Measurements from ENCODE around the gene CTDSPL. TPM values are rescaled to one million over a fixed set of nuclear protein-coding genes. Genes with fewer than 3 reads are reported as not detected.
"Not testable (repeated sequence)": the region's sequence is repeated elsewhere in the genome, so short reads cannot be mapped to it uniquely, and the experiment has no call there.

Gene CTDSPL
- total RNA-seq, 1 donor from 2014 or later: 11.8 TPM

DNA sequence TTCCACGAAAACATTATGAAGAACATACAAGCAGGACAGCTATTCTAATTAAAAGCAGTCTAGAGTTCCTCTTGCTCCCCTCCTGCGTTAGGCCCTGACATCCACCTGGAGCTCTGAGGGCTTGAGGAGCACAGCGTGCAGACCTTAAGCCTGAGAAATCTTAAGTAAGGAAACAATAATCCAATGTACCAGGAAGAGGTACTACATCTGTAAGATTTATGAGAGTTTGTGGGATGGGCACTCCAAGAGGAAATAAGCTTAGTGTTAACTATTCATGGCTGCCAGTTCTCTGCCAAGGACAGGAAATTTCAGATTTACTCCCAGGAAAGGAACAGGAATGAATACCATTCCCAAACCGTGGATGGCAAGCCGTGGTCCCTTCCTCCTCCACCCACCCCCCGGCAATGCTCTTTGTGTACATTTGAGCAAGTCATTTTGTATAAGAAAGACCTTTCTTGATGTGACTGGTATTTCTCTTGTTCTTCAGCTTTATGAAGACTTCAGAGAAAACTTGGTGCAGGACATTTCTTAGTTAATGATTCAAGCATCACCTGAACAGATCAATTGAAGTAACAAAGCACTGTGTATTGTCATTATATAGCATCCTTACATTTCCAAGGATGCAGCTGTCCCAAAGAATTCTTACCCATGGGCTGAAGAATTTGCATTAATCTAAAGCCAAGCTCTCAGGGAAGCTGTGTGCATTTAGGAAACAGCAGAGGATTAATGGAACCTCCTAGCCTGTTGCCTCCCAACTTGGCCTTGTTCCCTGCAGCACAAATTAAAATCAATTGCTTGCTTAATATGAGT lies 100.1 kb downstream of the CTDSPL start:
- DNase-seq (ENCODE audit: low spot score): no peak
- Mint-ChIP-seq H3K27me3 (ENCODE audit: low read depth) (no peaks in the 10 kb centered on the region), H3K27ac (no peak overlapping the region), H3K36me3 (ENCODE audit: low read depth) (no peaks in the 10 kb centered on the region), H3K9me3 (no peaks in the 10 kb centered on the region), H3K4me1 (ENCODE audit: low read depth) (peaks cover 9% of the 10 kb centered on the region), H3K4me3 (ENCODE audit: low read depth) (no peak overlapping the region)
- intact Hi-C loops (cut with micrococcal nuclease): no loop called here

- DNase-seq (ENCODE audit: low spot score): no peak
- intact Hi-C loops (cut with micrococcal nuclease): no loop called here
- no peak overlapping the region for H3K4me3 Mint-ChIP-seq (ENCODE audit: low read depth)
- H3K27me3 Mint-ChIP-seq (ENCODE audit: low read depth): no peaks in the 10 kb centered on the region
- no peaks in the 10 kb centered on the region for H3K36me3 Mint-ChIP-seq (ENCODE audit: low read depth)
- no peak overlapping the region for H3K27ac Mint-ChIP-seq
- H3K4me1 Mint-ChIP-seq (ENCODE audit: low read depth): no peaks in the 10 kb centered on the region
- H3K9me3 Mint-ChIP-seq: no peaks in the 10 kb centered on the region
Measured at GRCh38 chr3:37963016-37963415, 101.3 kb downstream of the CTDSPL start.

- Mint-ChIP-seq H3K36me3 (ENCODE audit: low read depth) (no peaks in the 10 kb centered on the region), H3K27me3 (ENCODE audit: low read depth) (no peaks in the 10 kb centered on the region), H3K27ac (no peak overlapping the region), H3K9me3 (no peaks in the 10 kb centered on the region), H3K4me1 (ENCODE audit: low read depth) (no peaks in the 10 kb centered on the region), H3K4me3 (ENCODE audit: low read depth) (no peak overlapping the region)
- intact Hi-C loops (cut with micrococcal nuclease): no loop called here
- DNase-seq (ENCODE audit: low spot score): no peak
Measured at GRCh38 chr3:37963635-37964034, 102.0 kb downstream of the CTDSPL start.

DNA sequence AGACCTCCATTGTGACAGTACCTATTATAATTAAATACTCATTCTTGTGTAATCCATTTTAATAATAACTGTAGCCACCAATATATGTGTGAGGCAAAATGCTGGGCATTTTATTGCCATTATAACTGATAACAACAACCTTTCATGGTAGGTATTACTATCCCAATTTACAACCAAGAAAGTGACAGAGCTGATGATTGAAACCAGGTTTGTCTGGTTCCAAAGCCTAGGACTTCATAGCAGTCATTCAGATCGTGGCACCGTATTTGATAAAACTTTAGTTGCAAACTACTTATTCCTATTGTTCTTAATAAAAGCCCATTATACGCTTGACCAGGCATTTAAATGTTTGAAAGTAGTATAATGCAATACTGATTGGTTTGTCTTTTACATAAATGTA lies 102.5 kb downstream of the CTDSPL start:
- intact Hi-C loops (cut with micrococcal nuclease): no loop called here
- no peaks in the 10 kb centered on the region for H3K36me3 Mint-ChIP-seq (ENCODE audit: low read depth)
- H3K9me3 Mint-ChIP-seq: no peaks in the 10 kb centered on the region
- no peak overlapping the region for H3K27ac Mint-ChIP-seq
- DNase-seq (ENCODE audit: low spot score): no peak
- H3K4me1 Mint-ChIP-seq (ENCODE audit: low read depth): no peaks in the 10 kb centered on the region
- H3K4me3 Mint-ChIP-seq (ENCODE audit: low read depth): no peak overlapping the region
- H3K27me3 Mint-ChIP-seq (ENCODE audit: low read depth): no peaks in the 10 kb centered on the region

GRCh38 chr3:37964716-37965115 lies 103.0 kb downstream of the CTDSPL start:
- H3K9me3 Mint-ChIP-seq: no peaks in the 10 kb centered on the region
- H3K4me3 Mint-ChIP-seq (ENCODE audit: low read depth): no peak overlapping the region
- no peaks in the 10 kb centered on the region for H3K4me1 Mint-ChIP-seq (ENCODE audit: low read depth)
- no peaks in the 10 kb centered on the region for H3K27me3 Mint-ChIP-seq (ENCODE audit: low read depth)
- H3K36me3 Mint-ChIP-seq (ENCODE audit: low read depth): no peaks in the 10 kb centered on the region
- H3K27ac Mint-ChIP-seq: no peak overlapping the region
- intact Hi-C loops (cut with micrococcal nuclease): no loop called here
- DNase-seq (ENCODE audit: low spot score): no peak

- no peaks in the 10 kb centered on the region for H3K4me1 Mint-ChIP-seq (ENCODE audit: low read depth)
- H3K27me3 Mint-ChIP-seq (ENCODE audit: low read depth): no peaks in the 10 kb centered on the region
- H3K9me3 Mint-ChIP-seq: no peaks in the 10 kb centered on the region
- peak; percentile 50 for DNase-seq (ENCODE audit: low spot score)
- no peaks in the 10 kb centered on the region for H3K36me3 Mint-ChIP-seq (ENCODE audit: low read depth)
- H3K27ac Mint-ChIP-seq: no peak overlapping the region
- intact Hi-C loops (cut with micrococcal nuclease): loop anchor here (1.0 kb wide), 1 partner anchor 112 kb away; no protein-coding TSS in a partner anchor
- no peak overlapping the region for H3K4me3 Mint-ChIP-seq (ENCODE audit: low read depth)
Measured at GRCh38 chr3:37967260-37967881, 105.7 kb downstream of the CTDSPL start.

DNA sequence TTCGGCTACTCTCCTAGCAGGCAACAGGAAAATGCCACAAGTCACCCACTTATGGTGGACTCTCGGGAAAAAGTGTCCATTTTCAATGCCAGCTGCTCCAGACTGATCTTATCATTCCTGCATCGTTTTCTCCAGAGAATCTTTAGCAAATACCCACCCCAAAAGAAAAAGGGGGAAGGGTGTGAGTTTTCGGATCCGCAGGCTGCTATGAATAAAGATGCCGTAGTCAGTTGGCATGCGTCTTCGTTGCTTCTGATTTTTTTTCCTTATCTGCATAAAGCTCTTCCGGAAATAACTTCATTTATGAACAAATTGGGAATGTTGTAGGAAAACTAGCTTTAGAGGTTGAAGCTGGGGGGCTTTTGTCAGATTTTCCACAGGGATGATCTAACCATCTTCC lies 106.5 kb downstream of the CTDSPL start:
- DNase-seq (ENCODE audit: low spot score): no peak
- Mint-ChIP-seq H3K36me3 (ENCODE audit: low read depth) (no peaks in the 10 kb centered on the region), H3K27me3 (ENCODE audit: low read depth) (no peaks in the 10 kb centered on the region), H3K9me3 (no peaks in the 10 kb centered on the region), H3K4me3 (ENCODE audit: low read depth) (no peak overlapping the region), H3K27ac (no peak overlapping the region), H3K4me1 (ENCODE audit: low read depth) (no peaks in the 10 kb centered on the region)
- intact Hi-C loops (cut with micrococcal nuclease): no loop called here

DNA sequence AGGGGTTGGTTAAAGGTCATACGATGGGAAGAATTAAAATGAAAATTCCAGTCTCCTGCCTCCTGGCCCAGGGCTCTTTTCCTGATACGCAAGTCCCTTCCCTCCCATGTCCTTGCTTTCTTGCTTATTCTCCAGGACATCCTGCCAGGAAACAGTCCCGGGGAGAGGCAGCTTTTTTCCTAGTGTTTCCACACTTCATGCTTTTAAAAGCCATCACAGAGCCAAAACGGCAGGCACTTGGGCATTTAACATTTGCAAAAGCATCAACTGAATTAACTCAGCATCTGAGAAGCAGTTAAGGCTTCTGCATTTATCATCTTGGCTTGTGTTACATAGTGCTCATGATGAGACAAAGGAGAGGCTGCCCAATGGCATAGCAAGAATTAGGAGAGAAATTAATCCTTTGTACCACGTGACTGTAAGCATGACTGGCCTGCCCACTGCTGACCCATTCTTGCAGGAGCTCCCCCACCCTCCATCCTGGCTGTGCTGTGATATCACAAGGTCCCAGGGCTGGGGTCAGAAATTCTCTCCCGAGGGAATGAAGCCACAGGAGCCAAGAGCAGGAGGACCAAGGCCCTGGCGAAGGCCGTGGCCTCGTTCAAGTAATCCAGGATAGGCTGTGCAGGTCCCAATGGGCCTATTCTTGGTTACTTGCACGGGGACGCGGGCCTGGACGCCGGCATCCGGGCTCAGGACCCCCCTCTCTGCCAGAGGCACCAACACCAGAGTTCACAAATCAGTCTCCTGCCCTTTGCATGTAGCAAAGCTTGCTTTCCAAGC lies 107.3 kb downstream of the CTDSPL start:
- no peak overlapping the region for H3K27ac Mint-ChIP-seq
- no peak overlapping the region for H3K4me3 Mint-ChIP-seq (ENCODE audit: low read depth)
- no peaks in the 10 kb centered on the region for H3K27me3 Mint-ChIP-seq (ENCODE audit: low read depth)
- H3K4me1 Mint-ChIP-seq (ENCODE audit: low read depth): no peaks in the 10 kb centered on the region
- DNase-seq (ENCODE audit: low spot score): no peak
- no peaks in the 10 kb centered on the region for H3K36me3 Mint-ChIP-seq (ENCODE audit: low read depth)
- intact Hi-C loops (cut with micrococcal nuclease): no loop called here
- H3K9me3 Mint-ChIP-seq: no peaks in the 10 kb centered on the region

- intact Hi-C loops (cut with micrococcal nuclease): loop anchor here (5.0 kb wide), 1 partner anchor 508 kb away; no protein-coding TSS in a partner anchor
- Mint-ChIP-seq H3K4me3 (ENCODE audit: low read depth) (no peak overlapping the region), H3K4me1 (ENCODE audit: low read depth) (peaks cover 2% of the 10 kb centered on the region), H3K27ac (no peak overlapping the region), H3K36me3 (ENCODE audit: low read depth) (no peaks in the 10 kb centered on the region), H3K27me3 (ENCODE audit: low read depth) (no peaks in the 10 kb centered on the region), H3K9me3 (no peaks in the 10 kb centered on the region)
- no peak for DNase-seq (ENCODE audit: low spot score)
Measured at GRCh38 chr3:37969596-37970100, 108.0 kb downstream of the CTDSPL start.

DNA sequence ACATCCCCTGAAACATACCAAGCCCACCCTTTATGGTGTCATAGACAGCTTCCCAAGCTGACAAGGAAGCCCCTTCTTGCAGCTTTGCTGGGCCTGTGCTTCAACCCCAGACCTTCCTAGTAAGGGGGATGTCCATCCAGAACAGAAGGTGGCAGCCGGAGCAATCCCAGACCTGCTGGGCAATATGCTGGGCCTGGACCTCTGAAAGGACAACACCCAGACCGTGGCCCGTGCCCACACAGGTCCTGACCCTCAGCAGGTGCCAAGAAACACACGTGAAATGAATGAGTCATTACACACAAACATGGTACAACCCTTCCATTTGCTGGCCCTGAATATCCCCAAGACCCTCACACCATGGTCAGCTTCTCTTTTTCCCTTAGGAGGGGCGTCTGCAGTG lies 109.1 kb downstream of the CTDSPL start:
- Mint-ChIP-seq H3K4me3 (ENCODE audit: low read depth) (no peak overlapping the region), H3K27ac (no peak overlapping the region), H3K36me3 (ENCODE audit: low read depth) (no peaks in the 10 kb centered on the region), H3K4me1 (ENCODE audit: low read depth) (peaks cover 6% of the 10 kb centered on the region), H3K27me3 (ENCODE audit: low read depth) (no peaks in the 10 kb centered on the region), H3K9me3 (no peaks in the 10 kb centered on the region)
- intact Hi-C loops (cut with micrococcal nuclease): loop anchor here (5.0 kb wide), 1 partner anchor 506 kb away; no protein-coding TSS in a partner anchor
- DNase-seq (ENCODE audit: low spot score): no peak

DNA sequence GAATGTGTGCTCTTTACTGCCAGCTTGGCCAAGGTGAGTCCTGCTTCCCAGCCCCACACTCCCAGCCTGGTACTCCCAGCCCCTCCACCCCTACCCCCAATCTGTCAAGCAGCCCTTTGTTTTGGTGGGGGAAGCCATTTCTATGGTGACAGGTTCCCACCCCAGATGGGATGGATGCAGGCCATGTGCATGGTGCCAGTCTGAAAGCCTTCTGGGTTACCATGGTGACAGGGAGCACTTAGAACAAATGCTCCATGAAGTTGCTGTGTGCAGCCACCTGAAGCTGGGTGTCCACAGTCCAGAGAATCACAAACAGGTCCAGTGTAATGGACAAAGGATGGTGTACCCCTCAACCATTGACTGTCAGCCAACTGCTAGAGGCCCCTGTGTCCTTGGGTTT lies 109.8 kb downstream of the CTDSPL start:
- H3K4me1 Mint-ChIP-seq (ENCODE audit: low read depth): peaks cover 6% of the 10 kb centered on the region
- no peaks in the 10 kb centered on the region for H3K9me3 Mint-ChIP-seq
- H3K27ac Mint-ChIP-seq: no peak overlapping the region
- DNase-seq (ENCODE audit: low spot score): no peak
- intact Hi-C loops (cut with micrococcal nuclease): loop anchor here (5.0 kb wide), 1 partner anchor 506 kb away; no protein-coding TSS in a partner anchor
- H3K36me3 Mint-ChIP-seq (ENCODE audit: low read depth): no peaks in the 10 kb centered on the region
- no peaks in the 10 kb centered on the region for H3K27me3 Mint-ChIP-seq (ENCODE audit: low read depth)
- H3K4me3 Mint-ChIP-seq (ENCODE audit: low read depth): no peak overlapping the region

GRCh38 chr3:37972056-37972455 lies 110.4 kb downstream of the CTDSPL start:
- H3K4me3 Mint-ChIP-seq (ENCODE audit: low read depth); H3K4me1 Mint-ChIP-seq (ENCODE audit: low read depth); DNase-seq (ENCODE audit: low spot score); H3K27ac Mint-ChIP-seq; H3K27me3 Mint-ChIP-seq (ENCODE audit: low read depth); H3K9me3 Mint-ChIP-seq; H3K36me3 Mint-ChIP-seq (ENCODE audit: low read depth): not testable (repeated sequence)
- intact Hi-C loops (cut with micrococcal nuclease): loop anchor here (5.0 kb wide), 1 partner anchor 505 kb away; no protein-coding TSS in a partner anchor

Data from activated T-helper 2 cell treated with anti-CD3 and anti-CD28 coated beads, Interferon-gamma antibody, Interleukin-2, Interleukin-4, amounts not matched to agents 10 μg/mL and 5 μg/mL and 100 μg/mL, durations not matched to agents 14 hours and 24 hours and 36 hours (primary cell).